NCI-H526 treated with DMSO at 0.1 percent for 48 hours (cell line): ENCODE results near the gene CYRIA.

ENCODE experiments used
- DNase-seq: peaks from one replicate; lab custom pipeline; 2025; lab: John Stamatoyannopoulos, UW

The CYRIA gene

DNA sequence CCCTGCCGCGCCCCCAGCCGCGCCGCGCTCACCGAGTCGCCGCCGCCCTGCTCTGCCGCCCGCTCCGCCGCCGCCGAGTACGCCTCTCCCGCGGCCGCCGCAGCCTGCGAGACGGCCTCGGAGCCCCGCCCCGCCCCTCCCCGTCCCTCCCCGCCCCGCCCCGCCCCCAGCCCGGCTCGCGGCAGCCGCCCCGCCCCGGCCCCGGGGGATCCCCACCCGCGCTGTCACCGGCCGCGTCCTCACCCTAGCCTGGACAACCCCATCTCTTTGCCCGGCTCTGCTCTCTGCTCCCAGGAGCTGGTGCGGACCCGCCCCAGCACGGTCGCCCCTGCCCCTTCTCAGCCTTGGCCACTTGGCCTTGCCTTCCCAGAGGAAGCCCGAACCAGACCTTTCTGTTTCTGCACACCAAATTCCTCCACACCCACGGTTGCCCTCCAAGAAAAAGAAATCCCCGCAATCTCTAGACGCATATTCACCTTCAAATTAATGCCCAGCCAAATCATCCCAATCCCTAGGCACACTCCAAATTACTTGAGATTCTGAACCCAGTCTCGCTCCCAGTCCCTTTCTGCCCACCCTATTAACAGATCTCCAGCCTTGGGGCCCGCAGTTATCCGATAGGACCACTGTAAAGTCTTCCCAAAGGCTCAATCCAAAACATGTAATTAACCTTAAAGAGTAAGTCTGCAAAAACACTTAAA, at the start of gene CYRIA:
TSS of gene CYRIA (minus strand) at position 87 of the 701 bp plus-strand sequence. CDS start 77,715 bp downstream, outside the sequence.
- DNase-seq: no peak

DNA sequence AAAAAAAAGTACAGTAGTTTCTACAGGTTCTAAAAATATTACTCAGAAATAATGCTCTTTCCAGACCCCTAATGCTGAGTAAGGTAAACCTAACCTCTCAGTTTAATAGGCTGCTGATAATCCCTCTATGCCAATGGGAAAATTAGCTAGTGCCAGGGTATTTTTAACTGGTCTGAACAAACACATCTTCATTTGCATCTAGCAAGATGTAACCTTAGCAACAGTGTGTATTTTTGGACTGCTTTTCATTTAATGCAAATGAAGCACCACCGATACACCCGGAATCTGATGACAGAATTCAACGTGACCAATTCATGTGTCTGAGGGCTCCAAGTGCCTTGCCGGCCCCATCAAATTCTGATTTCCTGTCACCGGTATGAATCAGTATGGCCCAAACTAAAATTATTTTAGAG, 47.4 kb upstream of the CYRIA start:
- peak; percentile 100 for DNase-seq

DNA sequence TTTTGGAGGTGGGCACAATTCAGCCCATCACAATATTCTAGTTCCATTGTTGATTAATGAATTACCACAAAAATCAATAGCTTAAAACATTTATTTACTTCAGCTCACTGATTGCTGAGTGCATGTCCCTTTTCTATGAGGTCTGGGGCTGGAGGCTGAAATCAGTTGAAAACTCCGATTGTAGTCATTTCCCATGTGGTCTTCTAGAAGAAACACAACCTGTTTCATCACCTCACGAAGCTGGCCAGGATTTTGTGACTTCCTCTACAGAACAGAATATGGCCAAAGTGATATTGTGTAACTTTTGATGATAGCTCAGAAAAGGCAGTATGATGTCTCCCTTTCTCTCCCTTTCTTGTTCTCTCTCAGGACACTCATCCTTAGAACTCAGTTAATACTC, 44.1 kb upstream of the CYRIA start:
- DNase-seq: no peak

DNA sequence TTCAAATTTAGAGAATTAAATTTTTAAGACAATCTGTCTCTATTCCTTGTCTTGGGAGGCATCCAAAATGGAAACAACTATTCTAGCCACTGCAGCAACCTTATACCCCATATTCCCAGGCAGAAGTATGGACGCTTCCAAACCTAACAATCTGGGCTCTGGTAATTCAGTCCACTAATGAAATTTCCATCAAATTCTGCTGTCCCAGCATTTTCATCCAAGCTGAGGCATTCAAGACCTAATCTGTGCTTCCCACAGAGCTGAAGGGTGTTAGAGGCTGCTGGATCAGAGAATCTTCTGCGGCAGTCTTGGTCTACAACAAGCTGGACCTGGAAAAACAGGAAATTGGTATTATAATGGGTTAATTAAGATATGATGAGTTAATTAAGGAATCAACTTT, 42.5 kb upstream of the CYRIA start:
- DNase-seq: no peak

DNA sequence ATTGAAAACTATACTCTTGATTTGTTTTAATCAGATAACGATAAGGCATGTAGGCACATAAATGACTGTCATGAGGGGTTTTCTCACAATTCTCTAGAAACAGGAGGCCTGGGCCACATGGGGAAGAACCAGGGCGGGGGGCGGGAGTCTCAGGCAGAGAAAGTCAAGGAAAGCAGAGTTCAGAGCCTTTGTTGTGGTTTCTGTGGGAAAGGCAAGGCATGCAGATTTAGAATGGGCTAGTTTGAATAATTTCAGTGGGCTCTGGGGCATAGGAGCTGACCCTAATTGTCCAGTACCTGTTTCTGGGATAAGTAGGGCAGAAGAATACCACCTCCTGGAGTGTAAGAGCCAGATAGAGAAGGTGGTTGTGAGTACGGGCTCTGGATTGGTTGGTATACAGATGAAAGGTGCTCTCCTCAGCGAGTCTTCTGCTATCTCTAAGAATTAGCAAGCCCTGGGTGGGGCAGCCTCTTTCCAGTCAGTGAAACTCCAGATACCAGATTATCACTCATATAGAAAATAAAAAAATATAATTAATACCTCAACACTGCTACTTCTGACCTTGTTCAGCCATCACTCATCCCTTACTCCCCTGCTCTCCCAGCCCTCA, 41.5 kb upstream of the CYRIA start:
- DNase-seq: no peak

DNA sequence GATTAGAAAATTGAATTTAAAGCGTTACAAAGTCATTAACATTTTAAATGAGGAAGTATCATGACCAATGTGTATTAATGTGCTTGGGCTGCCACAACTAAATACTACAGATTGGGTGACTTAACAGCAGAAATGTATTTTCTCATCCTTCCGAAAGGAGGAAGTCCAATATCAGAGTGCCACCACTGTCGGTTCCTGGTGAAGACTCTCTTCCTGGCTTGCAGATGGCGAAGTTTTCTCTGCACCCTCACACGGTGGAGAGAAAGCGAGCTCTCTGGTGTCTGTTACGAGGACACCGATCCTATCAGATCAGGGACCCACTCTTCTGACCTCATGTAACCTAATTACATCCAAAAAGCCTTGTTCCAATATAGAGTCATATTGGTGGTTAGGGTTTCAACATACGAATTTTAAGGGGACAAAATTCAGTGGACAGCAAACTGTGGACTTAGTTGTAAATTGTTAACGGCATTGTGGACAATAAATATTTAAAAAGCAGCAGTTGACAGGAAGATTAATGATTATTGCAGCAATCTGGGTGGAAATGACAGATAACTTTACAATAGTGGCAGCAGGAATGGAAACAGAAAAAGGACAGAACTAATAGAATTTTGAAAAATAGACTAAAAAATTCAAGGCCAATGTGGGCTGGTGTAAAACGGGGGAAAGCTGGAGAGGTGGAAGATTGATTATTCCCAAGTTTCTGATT, 35.1 kb upstream of the CYRIA start:
- DNase-seq: no peak

DNA sequence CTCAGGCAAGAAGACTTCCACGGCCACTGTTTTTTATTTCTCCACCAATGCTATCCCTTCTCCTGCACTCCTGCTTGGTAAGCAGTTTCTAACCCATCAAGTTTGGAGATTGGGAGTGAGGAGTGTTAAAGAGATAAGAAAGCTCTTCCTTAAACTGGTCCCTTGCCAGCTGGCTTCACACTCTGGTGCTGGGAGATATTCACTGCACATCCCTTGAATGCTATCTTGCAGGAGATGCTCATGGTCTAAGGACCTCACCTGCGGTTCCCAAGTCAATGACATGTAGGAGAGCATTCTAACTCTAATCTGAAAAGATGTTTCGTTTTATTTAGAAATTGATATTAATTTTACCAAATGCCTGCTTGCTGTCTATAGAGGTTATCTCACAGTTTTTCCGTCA, 28.2 kb upstream of the CYRIA start:
- DNase-seq: no peak

DNA sequence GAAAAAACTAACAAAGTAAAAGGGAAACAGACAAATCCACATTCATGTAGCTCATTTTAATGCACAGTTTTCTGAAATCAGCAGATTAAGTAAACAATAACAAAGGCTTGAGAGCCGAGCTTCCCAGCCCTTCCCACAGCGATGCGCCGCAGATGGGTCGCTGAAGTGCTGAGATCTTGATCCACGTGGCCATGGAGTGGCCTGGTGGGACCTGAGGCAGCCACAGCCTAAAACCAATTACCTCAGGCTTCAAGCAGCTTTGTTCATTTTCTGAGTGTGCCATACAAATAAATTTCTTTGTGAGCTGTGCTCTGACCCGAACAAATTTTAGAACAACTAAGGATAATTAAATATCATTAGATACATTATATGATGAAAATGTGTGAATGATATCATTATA, 25.6 kb upstream of the CYRIA start:
- DNase-seq: no peak

DNA sequence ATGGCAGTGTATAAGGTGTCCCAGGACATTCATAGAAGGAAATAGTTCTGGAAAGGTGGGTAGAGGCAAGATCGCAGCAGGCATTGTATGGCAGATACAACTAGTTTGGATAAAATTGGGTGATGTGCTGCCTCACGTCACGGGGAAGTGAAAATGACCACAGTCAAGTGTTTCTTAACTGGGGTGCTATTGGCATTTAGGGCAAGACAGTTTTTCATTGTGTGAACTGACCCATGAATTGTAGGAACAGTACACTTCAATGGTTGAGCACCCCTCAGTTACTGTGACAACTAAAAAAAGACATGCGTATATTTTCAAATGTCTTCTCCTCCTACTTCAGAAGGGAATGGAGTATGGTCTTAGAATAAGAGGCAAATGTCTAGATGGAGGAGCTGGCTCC, 22.3 kb upstream of the CYRIA start:
- DNase-seq: no peak

DNA sequence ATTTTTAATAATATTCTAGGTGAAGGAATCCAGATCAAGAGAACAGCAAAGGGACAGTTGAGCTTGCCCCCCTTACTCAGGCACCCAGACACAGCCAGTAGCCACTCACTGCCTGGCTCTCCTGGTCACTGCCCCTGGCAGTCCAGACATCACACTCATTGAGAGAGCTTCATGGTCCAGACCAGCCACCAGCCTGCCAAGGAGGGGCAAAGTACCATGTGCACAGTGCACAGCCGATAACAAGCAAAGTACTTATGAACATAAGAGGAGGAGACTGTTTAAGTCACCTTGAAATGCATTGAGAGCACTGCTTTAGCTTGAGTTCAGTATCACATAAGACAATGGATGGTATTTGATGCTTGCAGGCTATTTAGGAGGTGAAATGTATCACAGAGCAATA, 21.6 kb upstream of the CYRIA start:
- DNase-seq: no peak

DNA sequence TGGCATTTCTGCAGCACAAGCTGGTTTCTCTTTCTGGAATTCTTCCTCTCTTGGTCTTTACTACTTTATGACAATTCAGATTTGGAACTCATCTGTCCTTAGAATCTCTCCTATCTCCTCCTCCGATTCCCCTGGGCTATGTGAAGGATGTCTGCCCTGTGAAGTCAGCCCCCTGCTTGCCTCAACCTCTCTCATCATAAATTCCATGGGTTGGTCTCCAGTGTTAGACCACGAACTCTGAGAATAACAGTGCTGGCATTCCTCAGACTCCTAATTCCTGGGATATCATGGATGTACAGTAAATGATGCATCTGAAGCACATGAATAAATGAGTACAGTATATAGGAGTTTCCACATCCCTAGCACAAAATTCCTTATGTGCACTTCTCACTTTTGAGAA, 21.0 kb upstream of the CYRIA start:
- DNase-seq: no peak

DNA sequence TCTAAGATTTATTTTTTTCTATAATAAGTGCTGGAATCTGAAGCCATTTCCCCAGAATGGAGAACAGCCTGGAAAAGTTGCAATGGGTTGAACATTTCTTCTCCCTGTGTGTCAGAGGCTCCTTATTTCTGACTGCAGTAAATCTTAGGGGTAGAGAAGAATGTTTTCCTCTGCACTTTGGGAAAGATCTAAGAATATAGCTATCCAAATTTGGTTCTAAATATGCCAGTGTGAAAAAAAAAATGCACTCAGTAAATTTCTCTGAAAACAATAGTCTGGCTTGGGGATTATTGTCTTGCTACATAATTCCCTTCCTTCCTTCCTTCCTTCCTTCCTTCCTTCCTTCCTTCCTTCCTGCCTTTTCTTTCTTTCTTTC, 19.7 kb upstream of the CYRIA start:
- no peak for DNase-seq

DNA sequence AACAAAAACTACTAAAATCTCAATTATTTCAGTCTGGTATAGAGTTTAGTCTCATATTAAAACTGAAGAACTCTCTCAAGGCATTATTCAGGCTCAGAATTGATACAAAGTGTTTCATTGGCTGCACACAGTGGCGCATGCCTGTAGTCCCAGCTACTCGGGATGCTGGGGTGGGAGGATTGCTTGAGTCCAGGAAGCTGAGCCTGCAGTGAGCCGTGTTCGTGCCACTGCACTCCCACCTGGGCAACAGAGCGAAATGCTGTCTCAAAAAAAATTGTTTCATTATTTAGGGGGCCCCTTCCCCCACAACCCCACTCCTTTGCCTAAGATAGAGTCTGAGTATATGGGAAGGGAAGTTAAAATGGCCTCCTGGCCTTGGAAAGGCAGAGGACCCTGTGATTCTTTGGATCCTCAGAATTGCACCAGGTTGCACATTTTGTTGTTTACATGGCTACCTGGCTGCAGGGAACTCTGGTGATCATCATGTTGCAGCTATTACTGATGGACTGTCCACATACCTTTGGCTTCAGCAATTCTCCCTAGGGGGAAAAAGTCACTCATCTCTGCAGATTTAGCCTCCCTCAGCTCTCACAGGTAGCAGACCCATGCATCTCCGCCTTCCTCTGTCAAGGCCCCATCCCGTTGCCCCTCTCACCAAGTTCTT, 19.2 kb upstream of the CYRIA start:
- no peak for DNase-seq

DNA sequence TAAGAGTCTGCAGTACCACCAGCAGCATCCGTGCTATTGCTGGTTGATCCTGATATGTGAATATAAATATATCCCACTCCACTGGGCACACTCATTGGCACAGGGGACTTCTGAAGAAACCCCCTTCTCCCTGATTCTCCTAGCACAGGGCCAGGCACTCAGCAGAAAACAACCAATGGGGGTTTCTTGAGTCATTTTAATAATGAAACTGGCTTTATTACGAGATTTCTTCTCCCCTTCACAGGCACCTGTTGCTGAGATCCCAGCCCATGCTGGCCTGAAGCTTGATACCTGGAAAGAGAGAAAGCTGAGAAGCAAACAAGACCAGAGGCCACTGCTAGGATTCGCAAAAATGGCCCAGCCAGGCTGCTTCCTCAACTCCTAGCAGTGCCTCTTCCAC, 17.9 kb upstream of the CYRIA start:
- no peak for DNase-seq

DNA sequence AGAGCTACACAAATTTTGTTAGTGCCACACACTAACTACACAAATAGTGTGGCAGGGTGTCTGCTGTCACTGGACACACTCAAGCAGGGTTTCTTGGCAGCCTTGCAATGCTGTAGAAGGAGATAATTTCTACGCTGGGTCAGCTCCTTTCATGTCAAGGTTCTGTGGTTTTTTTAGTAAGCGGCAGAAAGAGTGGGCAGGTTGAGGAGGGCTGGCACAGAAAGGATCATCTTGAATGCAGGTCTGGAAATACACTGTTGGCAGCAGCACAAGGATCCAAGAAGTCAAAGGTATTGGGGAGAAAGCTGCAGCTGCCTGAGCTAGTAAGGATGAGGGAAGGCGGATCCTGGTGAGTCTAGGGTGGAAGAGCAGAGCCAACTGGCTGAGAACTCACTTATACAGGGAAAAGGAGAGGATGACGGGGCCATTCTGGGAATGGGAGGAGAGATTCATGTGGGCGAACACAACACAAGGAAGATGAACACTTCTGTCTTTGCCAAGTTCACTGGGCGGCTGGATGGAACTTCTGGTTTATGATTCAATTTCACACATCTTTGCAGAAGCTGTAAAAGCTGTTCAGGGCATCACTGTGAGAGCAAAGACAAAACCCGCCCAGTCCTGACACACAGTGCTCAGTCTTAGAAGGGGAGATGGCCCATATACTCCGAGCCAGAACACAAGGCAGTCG, 16.9 kb upstream of the CYRIA start:
- no peak for DNase-seq

DNA sequence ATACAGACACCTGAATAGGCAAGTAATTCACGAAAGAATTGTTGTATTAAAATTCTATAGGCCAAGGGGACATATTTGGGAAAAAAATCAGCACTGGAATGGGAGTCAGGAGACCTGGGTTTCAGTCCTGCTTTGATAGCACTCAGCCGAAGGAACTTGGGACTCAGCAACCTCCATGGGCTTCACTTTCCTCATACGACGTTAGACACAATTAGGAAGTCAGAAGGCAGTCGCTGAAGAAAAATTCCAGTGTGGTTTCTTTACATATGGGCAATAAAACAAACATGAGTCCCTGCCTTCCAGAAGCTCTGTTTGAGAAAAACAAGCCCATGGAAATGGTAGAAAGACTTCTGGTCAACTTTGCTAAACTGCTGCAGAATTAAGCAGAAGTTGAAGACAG, 15.1 kb upstream of the CYRIA start:
- DNase-seq: no peak

DNA sequence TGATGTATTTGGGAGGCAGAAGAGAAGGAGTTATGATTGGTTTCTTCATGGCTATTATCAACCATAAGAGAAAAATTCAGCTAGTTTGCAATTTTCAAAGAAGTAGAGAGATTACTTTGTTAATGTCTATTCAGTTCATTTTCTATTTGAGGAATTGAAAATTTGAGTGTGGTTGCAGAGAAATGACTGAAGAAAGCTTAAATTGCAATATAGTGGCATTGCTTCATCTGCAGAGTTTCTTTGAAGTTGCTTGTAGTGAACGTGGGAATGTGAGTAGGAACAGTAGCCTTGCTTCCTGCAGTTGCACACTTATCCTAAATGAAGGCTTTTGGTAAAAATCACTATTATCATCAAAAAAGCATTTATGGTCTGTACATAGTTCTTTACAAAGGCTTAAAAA, 14.7 kb upstream of the CYRIA start:
- no peak for DNase-seq

DNA sequence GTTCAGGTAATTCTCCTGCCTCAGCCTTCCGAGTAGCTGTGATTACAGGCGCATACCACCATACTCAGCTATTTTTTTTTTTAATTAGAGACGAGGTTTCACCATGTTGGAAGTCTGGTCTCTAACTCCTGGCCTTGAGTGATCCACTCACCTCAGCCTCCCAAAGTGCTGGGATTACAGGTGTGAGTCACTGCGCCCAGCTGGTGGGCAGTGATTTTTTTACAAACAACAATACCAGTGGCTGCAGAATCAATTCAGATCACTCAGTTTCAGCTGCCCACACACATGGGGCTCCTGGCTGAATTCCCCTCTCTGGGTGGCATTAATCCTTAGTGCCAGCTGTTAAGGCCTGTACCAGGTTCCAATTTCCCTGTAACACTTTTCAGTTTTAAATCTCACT, 13.3 kb upstream of the CYRIA start:
- DNase-seq: no peak

DNA sequence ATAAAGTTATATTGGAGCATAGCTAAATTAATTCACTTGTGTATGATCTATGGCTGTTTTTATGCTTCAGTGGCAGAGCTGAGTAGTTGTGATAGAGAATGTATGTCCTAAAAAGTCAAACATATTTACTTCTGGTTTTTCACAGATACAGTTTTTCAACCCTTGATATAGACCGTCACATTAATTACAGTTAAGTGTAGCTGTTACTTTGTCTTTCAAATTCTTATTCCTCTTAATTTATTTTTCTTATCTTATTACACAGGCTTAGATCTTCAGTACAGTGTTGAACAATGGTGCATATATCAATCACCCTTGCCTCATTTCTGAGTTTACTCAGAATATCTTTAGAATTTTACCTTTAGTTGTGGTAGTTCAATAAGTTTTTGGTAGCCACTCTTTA, 12.2 kb upstream of the CYRIA start:
- no peak for DNase-seq

DNA sequence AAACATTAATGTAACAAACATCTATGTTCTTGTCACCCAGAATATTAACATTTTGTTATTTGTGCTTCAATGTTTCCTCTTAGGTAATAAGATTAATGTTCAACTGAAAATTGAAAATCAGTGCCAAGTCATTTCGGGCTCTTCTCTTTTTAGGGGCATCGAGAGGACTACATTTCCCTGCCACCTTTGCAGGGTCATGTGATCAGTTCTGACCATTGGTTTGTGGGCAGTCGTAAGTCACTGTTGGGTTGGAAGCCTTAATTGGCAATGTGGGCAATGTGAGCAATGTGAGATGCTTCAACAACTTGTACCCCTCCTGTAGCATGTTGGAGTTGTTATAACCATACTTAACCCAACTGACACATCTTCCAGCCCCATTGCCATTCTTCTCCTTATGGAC, 10.1 kb upstream of the CYRIA start:
- no peak for DNase-seq

DNA sequence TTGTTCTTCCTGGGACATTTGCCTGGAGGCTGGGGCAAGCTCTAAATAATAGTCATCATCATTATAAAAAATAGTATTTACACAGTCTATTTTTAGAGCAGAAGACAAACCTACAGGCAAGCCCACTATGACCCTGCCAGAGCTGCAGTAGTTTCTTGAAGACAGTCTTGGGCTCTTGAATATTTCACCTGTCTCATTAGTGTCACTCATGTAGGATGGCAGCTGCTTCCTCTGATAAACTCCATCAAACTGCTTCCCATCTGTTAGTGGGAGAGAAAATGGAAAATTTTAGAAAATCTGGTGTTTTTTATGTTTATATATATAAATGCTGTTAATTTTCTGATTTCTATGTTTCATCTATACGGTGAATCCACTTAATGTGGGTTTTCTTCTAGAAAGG, 8.5 kb upstream of the CYRIA start:
- no peak for DNase-seq

DNA sequence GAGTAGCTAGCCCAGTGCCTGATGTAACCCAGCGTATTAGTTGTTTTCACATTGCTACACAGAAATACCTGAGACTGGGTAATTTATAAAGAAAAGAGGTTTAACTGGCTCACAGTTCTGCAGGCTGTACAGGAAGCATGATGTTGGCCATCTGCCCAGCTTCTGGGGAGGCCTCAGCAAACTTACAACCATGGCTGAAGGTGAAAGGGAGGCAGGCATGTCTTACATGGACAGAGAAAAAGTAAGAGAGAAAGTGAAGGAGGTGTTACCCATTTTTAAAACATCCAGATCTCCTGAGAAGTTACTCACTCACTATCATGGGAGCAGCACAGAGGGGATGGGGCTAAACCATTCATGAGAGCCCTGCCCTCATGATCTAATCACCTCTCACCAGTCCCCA, 6.1 kb upstream of the CYRIA start:
- no peak for DNase-seq
